Measurements from ENCODE around the gene DRAM1.
"Not testable (repeated sequence)": the region's sequence is repeated elsewhere in the genome, so short reads cannot be mapped to it uniquely, and the experiment has no call there.

Gene DRAM1

GRCh38 chr12:101859664-101860607, 17.4 kb upstream of the DRAM1 start:
- no peak for DNase-seq

- DNase-seq: not testable (repeated sequence)
Observed at GRCh38 chr12:101861688-101862087, 15.7 kb upstream of the DRAM1 start.

GRCh38 chr12:101862245-101862644, 15.1 kb upstream of the DRAM1 start:
- DNase-seq: no peak

GRCh38 chr12:101863981-101864380, 13.4 kb upstream of the DRAM1 start:
- no peak for DNase-seq

GRCh38 chr12:101866615-101867373, 10.6 kb upstream of the DRAM1 start:
- no peak for DNase-seq

- DNase-seq: not testable (repeated sequence)
Observed at GRCh38 chr12:101867619-101868018, 9.8 kb upstream of the DRAM1 start.

- no peak for DNase-seq
Observed at GRCh38 chr12:101870925-101871324, 6.5 kb upstream of the DRAM1 start.

GRCh38 chr12:101875162-101875561, 2.2 kb upstream of the DRAM1 start:
- no peak for DNase-seq

- no peak for DNase-seq
Observed at GRCh38 chr12:101876322-101876860, 989 bp upstream of the DRAM1 start.

- DNase-seq: peak; percentile 10
Observed at GRCh38 chr12:101877806-101878242, 444 bp downstream of the DRAM1 start.

GRCh38 chr12:101878243-101878821, 952 bp downstream of the DRAM1 start:
- no peak for DNase-seq

GRCh38 chr12:101880769-101881168, 3.4 kb downstream of the DRAM1 start:
- DNase-seq: no peak

- DNase-seq: no peak
Observed at GRCh38 chr12:101881228-101881627, 3.8 kb downstream of the DRAM1 start.

- no peak for DNase-seq
Observed at GRCh38 chr12:101884174-101884573, 6.8 kb downstream of the DRAM1 start.

- not testable (repeated sequence) for DNase-seq
Observed at GRCh38 chr12:101884781-101885340, 7.5 kb downstream of the DRAM1 start.

GRCh38 chr12:101885912-101886561, 8.7 kb downstream of the DRAM1 start:
- DNase-seq: no peak

GRCh38 chr12:101889211-101889752, 11.9 kb downstream of the DRAM1 start:
- no peak for DNase-seq

- DNase-seq: peak; percentile 50
Observed at GRCh38 chr12:101891462-101891971, 14.1 kb downstream of the DRAM1 start.

- DNase-seq: no peak
Observed at GRCh38 chr12:101892794-101893193, 15.4 kb downstream of the DRAM1 start.

- no peak for DNase-seq
Observed at GRCh38 chr12:101901777-101902176, 24.4 kb downstream of the DRAM1 start.

- no peak for DNase-seq
Observed at GRCh38 chr12:101902641-101903040, 25.3 kb downstream of the DRAM1 start.

- DNase-seq: no peak
Observed at GRCh38 chr12:101906226-101906625, 28.8 kb downstream of the DRAM1 start.

All from RPMI8226 (cell line).